ENCODE results near the gene MGME1. TPM values are rescaled to one million over a fixed set of nuclear protein-coding genes. Genes with fewer than 3 reads are reported as not detected.

The MGME1 gene
- total RNA-seq, 1 donor from 2014 or later: 14.2 TPM

GRCh38 chr20:17985388-17986018 is 16.7 kb downstream of the MGME1 start:
- H3K36me3 Mint-ChIP-seq (ENCODE audit: low read depth, unreplicated experiment): no peaks in the 10 kb centered on the region
- no peaks in the 10 kb centered on the region for H3K9me3 Mint-ChIP-seq (ENCODE audit: unreplicated experiment)
- H3K9me3 ChIP-seq (ENCODE audit: insufficient read depth, low read depth, low read length): no peaks in the 10 kb centered on the region
- no peaks in the 10 kb centered on the region for H4K20me1 ChIP-seq (ENCODE audit: insufficient read depth, low read length)
- H3K9ac ChIP-seq (ENCODE audit: low read length): no peak overlapping the region
- H3K4me1 ChIP-seq (ENCODE audit: insufficient read depth, low read length): no peaks in the 10 kb centered on the region
- TF ChIP-seq, protein P1, sequence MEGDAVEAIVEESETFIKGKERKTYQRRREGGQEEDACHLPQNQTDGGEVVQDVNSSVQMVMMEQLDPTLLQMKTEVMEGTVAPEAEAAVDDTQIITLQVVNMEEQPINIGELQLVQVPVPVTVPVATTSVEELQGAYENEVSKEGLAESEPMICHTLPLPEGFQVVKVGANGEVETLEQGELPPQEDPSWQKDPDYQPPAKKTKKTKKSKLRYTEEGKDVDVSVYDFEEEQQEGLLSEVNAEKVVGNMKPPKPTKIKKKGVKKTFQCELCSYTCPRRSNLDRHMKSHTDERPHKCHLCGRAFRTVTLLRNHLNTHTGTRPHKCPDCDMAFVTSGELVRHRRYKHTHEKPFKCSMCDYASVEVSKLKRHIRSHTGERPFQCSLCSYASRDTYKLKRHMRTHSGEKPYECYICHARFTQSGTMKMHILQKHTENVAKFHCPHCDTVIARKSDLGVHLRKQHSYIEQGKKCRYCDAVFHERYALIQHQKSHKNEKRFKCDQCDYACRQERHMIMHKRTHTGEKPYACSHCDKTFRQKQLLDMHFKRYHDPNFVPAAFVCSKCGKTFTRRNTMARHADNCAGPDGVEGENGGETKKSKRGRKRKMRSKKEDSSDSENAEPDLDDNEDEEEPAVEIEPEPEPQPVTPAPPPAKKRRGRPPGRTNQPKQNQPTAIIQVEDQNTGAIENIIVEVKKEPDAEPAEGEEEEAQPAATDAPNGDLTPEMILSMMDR (IDR thresholded peaks at IDR 0.05; ENCODE audit: insufficient read depth, low read depth, low read length): no peak
- no peak for TF ChIP-seq EZH2 (IDR thresholded peaks at IDR 0.05; ENCODE audit: insufficient read depth, low read length)
- no peak overlapping the region for H3K4me3 ChIP-seq (ENCODE audit: insufficient read depth, low read depth, low read length)
- H3K79me2 ChIP-seq (ENCODE audit: insufficient read depth, low read length): peaks cover 13% of the 10 kb centered on the region
- H3K4me3 Mint-ChIP-seq (ENCODE audit: unreplicated experiment): no peak overlapping the region
- H3K4me1 Mint-ChIP-seq (ENCODE audit: low read depth, unreplicated experiment): peaks cover 2% of the 10 kb centered on the region
- no peak overlapping the region for H2AFZ ChIP-seq (ENCODE audit: low read depth, low read length)
- H3K36me3 ChIP-seq (ENCODE audit: insufficient read depth, low read length): peaks cover 5% of the 10 kb centered on the region
- no peak for FAIRE-seq
- H3K27me3 Mint-ChIP-seq (ENCODE audit: low read depth, unreplicated experiment): no peaks in the 10 kb centered on the region
- H3K27ac Mint-ChIP-seq (ENCODE audit: unreplicated experiment): no peak overlapping the region
- no peaks in the 10 kb centered on the region for H3K27me3 ChIP-seq (ENCODE audit: insufficient read depth, low read length)
- H3K4me2 ChIP-seq (ENCODE audit: low read length): no peak overlapping the region
- no peak for DNase-seq (ENCODE audit: low read depth)
- no peak overlapping the region for H3K27ac ChIP-seq (ENCODE audit: low read depth, low read length)

GRCh38 chr20:17987988-17988387 is 19.2 kb downstream of the MGME1 start:
- no peak overlapping the region for H3K4me3 ChIP-seq (ENCODE audit: insufficient read depth, low read depth, low read length)
- no peaks in the 10 kb centered on the region for H4K20me1 ChIP-seq (ENCODE audit: insufficient read depth, low read length)
- Mint-ChIP-seq H3K27ac (ENCODE audit: unreplicated experiment) (no peak overlapping the region), H3K36me3 (ENCODE audit: low read depth, unreplicated experiment) (no peaks in the 10 kb centered on the region), H3K9me3 (ENCODE audit: unreplicated experiment) (no peaks in the 10 kb centered on the region), H3K27me3 (ENCODE audit: low read depth, unreplicated experiment) (no peaks in the 10 kb centered on the region), H3K4me1 (ENCODE audit: low read depth, unreplicated experiment) (peaks cover 5% of the 10 kb centered on the region), H3K4me3 (ENCODE audit: unreplicated experiment) (no peak overlapping the region)
- peaks cover 13% of the 10 kb centered on the region for H3K79me2 ChIP-seq (ENCODE audit: insufficient read depth, low read length)
- peaks cover 7% of the 10 kb centered on the region for H3K4me1 ChIP-seq (ENCODE audit: insufficient read depth, low read length)
- FAIRE-seq (no peak), DNase-seq (ENCODE audit: low read depth) (no peak)
- TF ChIP-seq, protein P1 (IDR thresholded peaks at IDR 0.05; ENCODE audit: insufficient read depth, low read depth, low read length): no peak
- TF ChIP-seq EZH2 (IDR thresholded peaks at IDR 0.05; ENCODE audit: insufficient read depth, low read length): no peak
- H3K27ac ChIP-seq (ENCODE audit: low read depth, low read length): no peak overlapping the region
- H3K9me3 ChIP-seq (ENCODE audit: insufficient read depth, low read depth, low read length): no peaks in the 10 kb centered on the region
- H3K36me3 ChIP-seq (ENCODE audit: insufficient read depth, low read length): peaks cover 10% of the 10 kb centered on the region
- no peak overlapping the region for H2AFZ ChIP-seq (ENCODE audit: low read depth, low read length)
- no peaks in the 10 kb centered on the region for H3K27me3 ChIP-seq (ENCODE audit: insufficient read depth, low read length)
- H3K9ac ChIP-seq (ENCODE audit: low read length): no peak overlapping the region
- H3K4me2 ChIP-seq (ENCODE audit: low read length): no peak overlapping the region

GRCh38 chr20:17990278-17990972 is 21.6 kb downstream of the MGME1 start:
- Mint-ChIP-seq H3K4me3 (ENCODE audit: unreplicated experiment) (no peak overlapping the region), H3K27me3 (ENCODE audit: low read depth, unreplicated experiment) (no peaks in the 10 kb centered on the region), H3K9me3 (ENCODE audit: unreplicated experiment) (no peaks in the 10 kb centered on the region), H3K36me3 (ENCODE audit: low read depth, unreplicated experiment) (no peaks in the 10 kb centered on the region), H3K4me1 (ENCODE audit: low read depth, unreplicated experiment) (peaks cover 5% of the 10 kb centered on the region), H3K27ac (ENCODE audit: unreplicated experiment) (no peak overlapping the region)
- no peak for TF ChIP-seq EZH2 (IDR thresholded peaks at IDR 0.05; ENCODE audit: insufficient read depth, low read length)
- TF ChIP-seq, protein P1 (IDR thresholded peaks at IDR 0.05; ENCODE audit: insufficient read depth, low read depth, low read length): no peak
- Histone ChIP-seq H3K4me1 (ENCODE audit: insufficient read depth, low read length) (peaks cover 8% of the 10 kb centered on the region), H3K4me2 (ENCODE audit: low read length) (no peak overlapping the region), H3K27ac (ENCODE audit: low read depth, low read length) (no peak overlapping the region), H3K27me3 (ENCODE audit: insufficient read depth, low read length) (no peaks in the 10 kb centered on the region), H3K36me3 (ENCODE audit: insufficient read depth, low read length) (peaks cover 10% of the 10 kb centered on the region), H4K20me1 (ENCODE audit: insufficient read depth, low read length) (no peaks in the 10 kb centered on the region), H2AFZ (ENCODE audit: low read depth, low read length) (no peak overlapping the region), H3K9me3 (ENCODE audit: insufficient read depth, low read depth, low read length) (no peaks in the 10 kb centered on the region), H3K4me3 (ENCODE audit: insufficient read depth, low read depth, low read length) (no peak overlapping the region), H3K79me2 (ENCODE audit: insufficient read depth, low read length) (peaks cover 5% of the 10 kb centered on the region), H3K9ac (ENCODE audit: low read length) (no peak overlapping the region)
- DNase-seq (ENCODE audit: low read depth): no peak
- FAIRE-seq: no peak
